Trophoblast cell (in vitro differentiated cells and primary cell): ENCODE measurements around the gene RARB.

Experiments
- DNase-seq, 2 donors: peaks; one replicate each; pipeline ENCODE4 v3.0.0-alpha.2; 2016
- H2AFZ ChIP-seq: 2 replicates; pipeline ENCODE4 v1.6.1; 2013; ENCODE audit warnings: low read length, moderate library complexity, mild to moderate bottlenecking; ENCODE audit not compliant: insufficient read depth, poor library complexity
- H2AK5ac ChIP-seq: 2 replicates; pipeline ENCODE4 v1.6.1; 2013; ENCODE audit warnings: mild to moderate bottlenecking, low read length
- H2BK120ac ChIP-seq: 2 replicates; pipeline ENCODE4 v1.6.1; 2013; ENCODE audit warnings: low read length, mild to moderate bottlenecking, moderate library complexity; ENCODE audit not compliant: insufficient read depth, poor library complexity
- H2BK12ac ChIP-seq: 2 replicates; pipeline ENCODE4 v1.6.1; 2013; ENCODE audit warnings: mild to moderate bottlenecking, low read length, moderate library complexity
- H2BK5ac ChIP-seq: 2 replicates; pipeline ENCODE4 v1.6.1; 2013; ENCODE audit warnings: low read length, low read depth, moderate library complexity, mild to moderate bottlenecking; ENCODE audit not compliant: poor library complexity
- H3K14ac ChIP-seq: 2 replicates; pipeline ENCODE4 v1.6.1; 2013; ENCODE audit warnings: mild to moderate bottlenecking, low read length
- H3K18ac ChIP-seq: 2 replicates; pipeline ENCODE4 v1.6.1; 2013; ENCODE audit warnings: mild to moderate bottlenecking, low read length
- H3K23ac ChIP-seq: 2 replicates; pipeline ENCODE4 v1.6.1; 2013; ENCODE audit warnings: low read length
- H3K27ac ChIP-seq: 2 replicates; pipeline ENCODE4 v1.5.1; 2013; ENCODE audit warnings: low read depth, mild to moderate bottlenecking, inconsistent platforms, low read length, moderate library complexity
- H3K27me3 ChIP-seq: 2 replicates; pipeline ENCODE4 v1.6.1; 2013; ENCODE audit warnings: inconsistent platforms, mild to moderate bottlenecking, low read length, moderate library complexity; ENCODE audit not compliant: insufficient read depth
- H3K36me3 ChIP-seq, 2 experiments: 1 replicate in 1 of 2; 2 replicates in 1 of 2; pipeline ENCODE4 v1.6.1; 2013; ENCODE audit warnings: low read length in 2 of 2, mild to moderate bottlenecking in 2 of 2, moderate library complexity in 1 of 2; ENCODE audit not compliant: insufficient read depth in 2 of 2, control insufficient read depth in 1 of 2
- H3K4ac ChIP-seq: 2 replicates; pipeline ENCODE4 v1.6.1; 2013; ENCODE audit warnings: low read depth, mild to moderate bottlenecking, low read length, moderate library complexity
- H3K4me1 ChIP-seq, 2 experiments: 1 replicate in 1 of 2; 2 replicates in 1 of 2; pipeline ENCODE4 v1.6.1; 2013; ENCODE audit warnings: low read length in 2 of 2, mild to moderate bottlenecking in 2 of 2, moderate library complexity in 1 of 2; ENCODE audit not compliant: insufficient read depth in 2 of 2, control insufficient read depth in 1 of 2
- H3K4me2 ChIP-seq: 2 replicates; pipeline ENCODE4 v1.6.1; 2013; ENCODE audit warnings: inconsistent platforms, mild to moderate bottlenecking, low read length, moderate library complexity
- H3K4me3 ChIP-seq: 2 replicates; pipeline ENCODE4 v1.5.1; 2013; ENCODE audit warnings: mild to moderate bottlenecking, low read depth, low read length, inconsistent platforms
- H3K79me1 ChIP-seq: one replicate; pipeline ENCODE4 v1.6.1; 2013; ENCODE audit warnings: low read length
- H3K79me2 ChIP-seq: 2 replicates; pipeline ENCODE4 v1.6.1; 2013; ENCODE audit warnings: low read length, mild to moderate bottlenecking; ENCODE audit not compliant: control insufficient read depth, insufficient read depth, poor library complexity
- H3K9ac ChIP-seq: 2 replicates; pipeline ENCODE4 v1.6.1; 2013; ENCODE audit warnings: mild to moderate bottlenecking, low read length
- H3K9me3 ChIP-seq: 2 replicates; pipeline ENCODE4 v1.6.1; 2013; ENCODE audit warnings: low read depth, mild to moderate bottlenecking, control low read depth, inconsistent platforms, low read length; ENCODE audit not compliant: insufficient read depth
- H4K12ac ChIP-seq: 2 replicates; pipeline ENCODE4 v1.6.1; 2013; ENCODE audit warnings: low read depth, mild to moderate bottlenecking, low read length, moderate library complexity
- H4K8ac ChIP-seq: 2 replicates; pipeline ENCODE4 v1.6.1; 2013; ENCODE audit warnings: low read depth, mild to moderate bottlenecking, low read length, moderate library complexity
- H4K91ac ChIP-seq: one replicate; pipeline ENCODE4 v1.6.1; 2013; ENCODE audit warnings: low read depth, mild to moderate bottlenecking, low read length, moderate library complexity
- WGBS: extraction: QIAGEN DNeasy Blood & Tissue Kit; methylation state at CpG from one replicate; pipeline ENCODE4 v1.1.7; 2013; ENCODE audit warnings: missing lambda C conversion rate; ENCODE audit not compliant: insufficient read length, insufficient coverage; ENCODE audit errors: extremely low coverage; 5-methylcytosine and 5-hydroxymethylcytosine counted together

The RARB gene

DNA sequence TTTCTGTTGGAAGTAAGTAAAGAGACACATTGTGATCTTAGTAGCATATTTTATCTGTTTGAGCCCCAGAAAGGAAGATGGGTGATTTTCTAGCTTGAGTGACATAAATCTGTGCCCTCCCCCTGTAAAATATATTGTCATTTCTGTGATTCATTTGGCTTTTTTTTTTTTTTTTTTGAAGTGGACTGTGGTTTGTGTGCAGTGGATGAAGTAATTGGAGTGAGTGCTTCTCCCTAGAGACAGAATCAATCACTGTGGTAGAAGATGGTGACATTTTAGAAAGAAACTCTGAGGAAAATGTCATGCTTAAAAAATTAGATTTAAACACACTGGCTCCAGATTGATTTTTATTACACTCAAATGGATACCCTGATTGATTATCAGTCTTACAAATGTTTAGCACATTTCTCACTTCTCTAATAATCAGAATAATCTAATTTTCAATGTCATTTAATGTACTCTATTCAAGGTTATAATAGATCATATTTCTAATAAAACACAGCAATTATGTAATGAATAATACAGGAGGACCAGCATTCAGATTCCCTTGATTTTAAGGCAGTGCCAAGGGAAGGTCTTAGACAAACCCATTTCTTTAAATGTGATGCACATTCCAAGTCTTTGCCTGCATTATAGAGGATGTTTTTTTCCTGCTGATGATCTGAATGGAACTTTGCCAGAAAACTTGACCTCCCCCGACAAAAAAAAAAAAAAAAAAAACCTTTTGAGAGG is 120.0 kb downstream of the RARB start:
- Histone ChIP-seq H3K18ac (no peak overlapping the region), H2AK5ac (no peak overlapping the region), H3K27ac (no peak overlapping the region), H2BK5ac (no peak overlapping the region), H2BK12ac (no peak overlapping the region), H3K4me2 (no peak overlapping the region), H3K36me3 (no peaks in the 10 kb centered on the region), H3K14ac (no peak overlapping the region), H3K27me3 (no peaks in the 10 kb centered on the region), H3K23ac (no peak overlapping the region), H4K91ac (no peak overlapping the region), H3K4me1 (peaks cover 0 to 3% of the 10 kb centered on the region in 2 experiments), H3K9me3 (no peaks in the 10 kb centered on the region), H3K79me2 (peaks cover 2% of the 10 kb centered on the region), H4K8ac (no peak overlapping the region), H3K4me3 (no peak overlapping the region), H3K4ac (no peak overlapping the region), H2BK120ac (no peak overlapping the region), H3K79me1 (peaks cover 4% of the 10 kb centered on the region), H3K9ac (no peak overlapping the region), H2AFZ (no peak overlapping the region), H4K12ac (no peak overlapping the region)
- no CpG with 5 or more reads among the region's 1 CpG for WGBS
- no peak for DNase-seq

DNA sequence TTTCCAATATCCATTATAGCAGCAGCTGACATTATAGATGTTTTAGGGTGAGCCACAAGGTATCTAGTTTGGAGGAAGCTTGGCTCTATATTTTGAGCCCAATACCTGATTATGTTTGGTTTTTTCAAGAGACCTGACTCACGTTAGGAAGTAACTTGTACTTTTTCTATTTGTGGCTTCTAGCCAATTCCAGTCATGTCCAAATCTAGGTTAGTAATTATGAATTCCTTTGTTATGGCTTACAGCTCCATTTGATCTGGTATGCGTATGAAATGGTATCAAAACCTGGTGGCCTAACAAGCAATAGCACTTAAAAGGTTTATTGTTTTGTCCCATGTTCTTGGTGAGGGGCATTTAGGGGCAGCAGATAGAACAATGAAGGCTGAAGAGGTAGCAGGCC is 120.8 kb downstream of the RARB start:
- Histone ChIP-seq H2BK5ac (no peak overlapping the region), H4K8ac (no peak overlapping the region), H3K27me3 (no peaks in the 10 kb centered on the region), H2BK12ac (no peak overlapping the region), H4K91ac (no peak overlapping the region), H3K23ac (no peak overlapping the region), H2BK120ac (no peak overlapping the region), H3K4me3 (no peak overlapping the region), H2AK5ac (no peak overlapping the region), H2AFZ (no peak overlapping the region), H3K18ac (no peak overlapping the region), H3K4me1 (peaks cover 0 to 3% of the 10 kb centered on the region in 2 experiments), H3K79me2 (peaks cover 2% of the 10 kb centered on the region), H3K9ac (no peak overlapping the region), H3K79me1 (peaks cover 4% of the 10 kb centered on the region), H3K27ac (no peak overlapping the region), H3K9me3 (no peaks in the 10 kb centered on the region), H3K14ac (no peak overlapping the region), H4K12ac (no peak overlapping the region), H3K36me3 (no peaks in the 10 kb centered on the region), H3K4me2 (no peak overlapping the region), H3K4ac (no peak overlapping the region)
- WGBS, result no CpG with 5 or more reads among the region's 2 CpGs
- no peak for DNase-seq

DNA sequence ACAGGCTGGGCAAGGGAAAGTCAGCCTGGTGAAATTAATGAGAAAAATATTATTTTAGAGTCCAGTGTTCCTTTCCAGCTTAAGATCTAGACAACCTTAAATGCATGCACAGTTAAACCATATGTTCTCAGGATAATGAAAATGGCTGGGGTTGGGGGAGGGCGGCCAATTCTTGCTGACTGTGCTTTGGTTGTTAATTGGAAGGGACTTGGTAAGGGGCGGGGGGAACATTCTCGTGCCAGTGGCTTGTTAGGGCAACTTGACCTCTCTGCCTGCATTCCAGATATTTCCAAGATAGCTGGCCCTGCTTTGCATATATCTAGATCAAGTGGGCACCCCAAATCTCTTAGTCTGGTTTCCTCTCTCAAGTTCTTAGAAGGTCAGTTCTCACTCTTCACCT is 124.2 kb downstream of the RARB start:
- Histone ChIP-seq H3K4ac (no peak overlapping the region), H3K4me3 (no peak overlapping the region), H2BK120ac (no peak overlapping the region), H3K27me3 (no peaks in the 10 kb centered on the region), H3K4me2 (no peak overlapping the region), H3K4me1 (no peaks in the 10 kb centered on the region), H3K79me2 (no peaks in the 10 kb centered on the region), H2AFZ (no peak overlapping the region), H3K9me3 (no peaks in the 10 kb centered on the region), H3K27ac (no peak overlapping the region), H4K12ac (no peak overlapping the region), H3K9ac (no peak overlapping the region), H2BK12ac (no peak overlapping the region), H3K18ac (no peak overlapping the region), H3K79me1 (no peaks in the 10 kb centered on the region), H3K23ac (no peak overlapping the region), H2BK5ac (no peak overlapping the region), H3K14ac (no peak overlapping the region), H4K8ac (no peak overlapping the region), H3K36me3 (no peaks in the 10 kb centered on the region), H4K91ac (no peak overlapping the region), H2AK5ac (no peak overlapping the region)
- no CpG with 5 or more reads among the region's 3 CpGs for WGBS
- DNase-seq, result no peak

DNA sequence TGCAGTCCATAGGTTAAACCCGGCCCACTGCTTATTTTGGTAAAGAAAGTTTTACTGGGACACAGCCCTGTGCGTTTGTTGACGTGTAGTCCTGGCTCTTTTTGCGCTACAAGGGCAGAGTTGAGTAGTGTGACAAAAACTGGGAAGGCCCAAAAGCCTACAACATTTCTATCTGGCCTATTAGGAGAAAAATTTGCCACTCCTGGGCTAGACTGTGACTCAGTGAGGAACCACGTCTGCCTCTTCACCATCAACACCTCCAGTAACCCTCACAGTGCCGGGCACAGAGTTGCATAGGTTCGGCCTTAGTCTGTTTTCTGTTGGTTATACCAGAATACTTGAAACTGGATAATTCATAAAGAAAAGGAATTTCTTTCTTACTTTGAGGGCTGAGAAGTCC is 126.3 kb downstream of the RARB start:
- Histone ChIP-seq H3K4ac (no peak overlapping the region), H2AK5ac (no peak overlapping the region), H3K23ac (no peak overlapping the region), H3K36me3 (no peaks in the 10 kb centered on the region), H2BK12ac (no peak overlapping the region), H3K9me3 (no peaks in the 10 kb centered on the region), H2AFZ (no peak overlapping the region), H3K27me3 (no peaks in the 10 kb centered on the region), H2BK120ac (no peak overlapping the region), H3K79me2 (no peaks in the 10 kb centered on the region), H3K14ac (no peak overlapping the region), H4K8ac (no peak overlapping the region), H3K4me3 (no peak overlapping the region), H3K4me1 (no peaks in the 10 kb centered on the region), H4K12ac (no peak overlapping the region), H3K79me1 (no peaks in the 10 kb centered on the region), H4K91ac (no peak overlapping the region), H3K18ac (no peak overlapping the region), H2BK5ac (no peak overlapping the region), H3K4me2 (no peak overlapping the region), H3K27ac (no peak overlapping the region), H3K9ac (no peak overlapping the region)
- no CpG with 5 or more reads among the region's 7 CpGs for WGBS
- DNase-seq, result peak; percentile 63 to 64
